GM19351 (cell line): Measurements from ENCODE around the gene AIFM1.
A peak's percentile ranks its signal among the peaks of the same experiment; 100 is the strongest.
"Not testable (repeated sequence)": the region's sequence is repeated elsewhere in the genome, so short reads cannot be mapped to it uniquely, and the experiment has no call there.

ENCODE experiments used
- ATAC-seq: cut with Tn5 transposase; IDR thresholded peaks from one replicate; pipeline ENCODE4 v1.9.1; 2021; ENCODE audit warnings: mild to moderate bottlenecking, moderate library complexity; ENCODE audit not compliant: unreplicated experiment

Gene AIFM1

GRCh38 chrX:130120746-130121504 is 44.7 kb downstream of the AIFM1 start:
- ATAC-seq = peak; percentile 63

GRCh38 chrX:130120321-130120731 is 45.3 kb downstream of the AIFM1 start:
- ATAC-seq = peak; percentile 35

- ATAC-seq = no peak
Observed at GRCh38 chrX:130119312-130119898, 46.2 kb downstream of the AIFM1 start.

- ATAC-seq = no peak
Observed at GRCh38 chrX:130118441-130119311, 47.0 kb downstream of the AIFM1 start.

- no peak for ATAC-seq
Observed at GRCh38 chrX:130117166-130117565, 48.5 kb downstream of the AIFM1 start.

GRCh38 chrX:130115119-130115885 is 50.3 kb downstream of the AIFM1 start:
- not testable (repeated sequence) for ATAC-seq

GRCh38 chrX:130114141-130114588 is 51.5 kb downstream of the AIFM1 start:
- ATAC-seq = no peak

GRCh38 chrX:130111220-130112154 is 54.2 kb downstream of the AIFM1 start:
- no peak for ATAC-seq

- ATAC-seq = peak; percentile 36
Observed at GRCh38 chrX:130110379-130111219, 55.0 kb downstream of the AIFM1 start, which contains the start of gene ELF4. Gene ELF4, minus strand, starts transcription at chrX:130110497. Its CDS starts 29,167 bp downstream, at chrX:130081330.

GRCh38 chrX:130109429-130110378 is 55.9 kb downstream of the AIFM1 start:
- peak; percentile 3 for ATAC-seq

- ATAC-seq = peak; percentile 64
Observed at GRCh38 chrX:130108647-130109428, 56.8 kb downstream of the AIFM1 start.

- ATAC-seq = no peak
Observed at GRCh38 chrX:130106071-130106470, 59.6 kb downstream of the AIFM1 start.

GRCh38 chrX:130105244-130105643 is 60.4 kb downstream of the AIFM1 start:
- ATAC-seq = no peak

- no peak for ATAC-seq
Observed at GRCh38 chrX:130103605-130104004, 62.0 kb downstream of the AIFM1 start.

- ATAC-seq = no peak
Observed at GRCh38 chrX:130100180-130100579, 65.5 kb downstream of the AIFM1 start.

- ATAC-seq = no peak
Observed at GRCh38 chrX:130098210-130098552, 67.5 kb downstream of the AIFM1 start.
